ENCODE measurements around the gene DNAJC5. TPM values are rescaled to one million over a fixed set of nuclear protein-coding genes. Genes with fewer than 3 reads are reported as not detected.

DNAJC5 gene
- total and polyA plus RNA-seq, 2 donors (not counting 3 experiments of a cell fraction or from before 2014, with no cell fraction given), result 44.7 to 60.3 TPM

- Histone ChIP-seq H3K9me1 (replicated peaks; ENCODE audit: control insufficient read depth, extremely low read depth, insufficient read depth, low read length) (no peaks in the 10 kb centered on the region), H4K20me1 (replicated peaks; ENCODE audit: control insufficient read depth, extremely low read depth, insufficient read depth, low read length) (no peaks in the 10 kb centered on the region), H3K79me2 (ENCODE audit: control insufficient read depth, insufficient read depth, low read length) (peaks cover 25% of the 10 kb centered on the region), H3K9me3 (replicated peaks; ENCODE audit: control insufficient read depth, insufficient read depth, low read length) (no peaks in the 10 kb centered on the region), H3K27me3 (ENCODE audit: control insufficient read depth in 2 of 2, insufficient read depth in 2 of 2, low read length in 2 of 2) (no peaks in the 10 kb centered on the region), H3K4me1 (ENCODE audit: control insufficient read depth, extremely low read depth, insufficient read depth, low read length) (peaks cover 10% of the 10 kb centered on the region), H3K9ac (replicated peaks; ENCODE audit: extremely low read depth, insufficient read depth, low read length) (peak overlapping the region; percentile 6), H3K4me2 (ENCODE audit: insufficient read depth, low read length) (no peak overlapping the region), H2AFZ (ENCODE audit: low read depth, low read length) (no peak overlapping the region), H3K27ac (ENCODE audit: insufficient read depth, low read depth, low read length) (peak overlapping the region; percentile 9), H3K36me3 (ENCODE audit: control insufficient read depth in 2 of 2, extremely low read depth in 1 of 2, insufficient read depth in 2 of 2, low read length in 2 of 2) (peaks cover 7 to 25% of the 10 kb centered on the region in 2 experiments), H3K4me3 (replicated peaks in 1 of 3; ENCODE audit: insufficient read depth in 1 of 3, low read depth in 1 of 3, low read length in 3 of 3) (no peak overlapping the region)
- FAIRE-seq (no peak), DNase-seq (ENCODE audit: low read depth, low spot score) (no peak)
- intact Hi-C loops (cut with micrococcal nuclease) (loop anchor here (1.0 to 5.0 kb wide), 3 partner anchors 99 to 420 kb away; partner anchors contain the start of genes ARFRP1 and ZGPAT), dilution Hi-C loops (cut with MboI; ENCODE audit: extremely low pct_ligation_motif_present, low sequenced_read_pairs) (no loop called here)
- CTCF ChIA-PET, result interaction anchor here (0.5 to 1.7 kb wide), 4 partner anchors 16 to 330 kb away, joined by 3 to 9 read pairs (median 4); no protein-coding TSS in a partner anchor
- TF ChIP-seq POLR2AphosphoS5 (IDR thresholded peaks at IDR 0.05; ENCODE audit: insufficient read depth, low read depth, low read length), result no peak
- TF ChIP-seq FOS (IDR thresholded peaks at IDR 0.05; ENCODE audit: borderline replicate concordance, insufficient read depth, low read length), result no peak
- TF ChIP-seq POLR2A (IDR thresholded peaks at IDR 0.05; ENCODE audit: low read depth, low read length), result no peak
- TF ChIP-seq MAX (IDR thresholded peaks at IDR 0.05; ENCODE audit: insufficient read depth, insufficient read length), result no peak
- TF ChIP-seq EZH2 (IDR thresholded peaks at IDR 0.05; ENCODE audit: borderline replicate concordance, low read depth, low read length, severe bottlenecking), result no peak
- TF ChIP-seq JUN (IDR thresholded peaks at IDR 0.05; ENCODE audit: borderline replicate concordance, insufficient read depth, insufficient read length, low read depth), result no peak
- no peak for TF ChIP-seq GATA2 (IDR thresholded peaks at IDR 0.05; ENCODE audit: insufficient read depth, insufficient read length, low read depth, low read length)
- TF ChIP-seq CTCF (IDR thresholded peaks at IDR 0.05; ENCODE audit: extremely low read depth in 1 of 2, insufficient read depth in 1 of 2, low read depth in 1 of 2, low read length in 2 of 2), result no peak
- no peak for TF ChIP-seq MYC (IDR thresholded peaks at IDR 0.05; ENCODE audit: low read depth, low read length)
- no TSS peak for BruUV-seq (replicated peaks)
- POLR2A ChIA-PET, result no interaction called here
Measured at GRCh38 chr20:63957690-63958441, 62.9 kb downstream of the DNAJC5 start.
